Dermis blood vessel endothelial cell (primary cell): ENCODE results near the gene ZFYVE28. TPM values are rescaled to one million over a fixed set of nuclear protein-coding genes. Genes with fewer than 3 reads are reported as not detected.
A peak's percentile ranks its signal among the peaks of the same experiment; 100 is the strongest.
"Not testable (repeated sequence)": the region's sequence is repeated elsewhere in the genome, so short reads cannot be mapped to it uniquely, and the experiment has no call there.

ENCODE experiments used
- DNase-seq: peaks from one replicate; pipeline ENCODE4 v3.0.0; 2010
- total RNA-seq: library from RNA; depleted of rRNA; stranded (reverse); fragments of >200 nt; gene quantifications from 2 replicates; pipeline ENCODE4 v1.2.3, GENCODE V29; 2014

The ZFYVE28 gene
- total RNA-seq, 1 donor from 2014 or later: 7.5 TPM

DNA sequence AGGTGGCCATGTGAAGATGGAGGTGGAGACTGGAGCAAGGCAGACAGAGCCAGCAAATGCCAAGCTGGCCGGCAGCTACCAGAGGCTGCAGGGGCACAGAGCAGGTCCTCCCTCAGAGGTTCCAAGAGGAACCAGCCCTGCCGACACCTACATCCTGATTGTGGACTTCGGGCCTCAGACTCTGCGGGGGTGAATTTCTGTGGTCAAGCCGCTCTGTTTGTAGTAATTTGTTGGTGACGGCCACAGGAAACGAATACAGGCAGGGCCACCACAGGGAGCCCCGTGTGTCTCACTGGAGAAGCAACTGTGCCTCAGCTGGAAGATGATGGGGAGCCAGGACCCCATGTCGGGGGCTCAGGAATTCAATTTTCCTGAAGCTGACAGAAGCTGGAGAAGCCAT lies 28.3 kb downstream of the ZFYVE28 start:
- DNase-seq: no peak

GRCh38 chr4:2389691-2390090 lies 28.8 kb downstream of the ZFYVE28 start:
- no peak for DNase-seq

- DNase-seq: peak; percentile 13
Measured at GRCh38 chr4:2388429-2389182, 29.8 kb downstream of the ZFYVE28 start.

GRCh38 chr4:2387829-2388228 lies 30.6 kb downstream of the ZFYVE28 start:
- no peak for DNase-seq

- DNase-seq: no peak
Measured at GRCh38 chr4:2387218-2387617, 31.2 kb downstream of the ZFYVE28 start.

DNA sequence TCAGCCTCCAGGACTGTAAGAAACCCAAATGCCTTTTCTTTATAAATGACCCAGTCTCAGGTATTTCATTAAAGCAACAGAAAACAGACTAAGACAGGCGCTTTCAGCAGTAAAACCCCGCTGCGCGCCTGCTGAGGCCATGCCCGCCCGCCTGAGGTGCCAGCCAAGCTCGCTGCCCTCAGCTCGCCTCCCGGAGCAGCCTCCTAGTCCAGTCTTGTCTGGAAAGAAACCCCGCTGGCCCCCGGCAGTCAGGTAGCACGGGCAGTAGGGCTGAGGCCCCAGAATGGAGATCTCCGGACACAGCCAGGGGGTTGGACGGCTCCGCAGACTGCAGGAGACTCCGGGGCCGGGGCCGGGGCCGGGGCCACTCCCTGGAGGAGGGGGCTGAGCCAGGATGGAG lies 31.7 kb downstream of the ZFYVE28 start:
- no peak for DNase-seq

DNA sequence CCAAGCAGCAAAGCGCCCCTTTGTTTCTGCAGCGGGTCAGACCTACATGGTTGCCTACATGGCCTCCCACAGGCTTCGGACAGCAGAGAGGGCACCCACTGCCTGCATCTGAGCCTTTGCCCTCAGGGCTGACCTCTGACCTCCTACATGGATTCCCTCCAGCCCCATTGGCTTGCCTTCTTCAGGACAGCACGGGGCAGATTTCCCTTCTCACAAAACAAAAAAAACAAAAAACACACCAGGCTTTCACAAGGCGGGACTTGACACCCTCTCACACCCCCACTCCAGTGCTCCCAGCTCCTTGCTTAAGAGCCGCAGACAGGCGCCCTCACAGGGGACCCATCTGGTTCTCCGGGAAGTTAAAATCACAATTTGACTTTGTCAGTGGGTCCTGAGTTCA lies 32.9 kb downstream of the ZFYVE28 start:
- no peak for DNase-seq

GRCh38 chr4:2384245-2384644 lies 34.2 kb downstream of the ZFYVE28 start:
- DNase-seq: no peak

- no peak for DNase-seq
Measured at GRCh38 chr4:2383760-2384159, 34.7 kb downstream of the ZFYVE28 start.

DNA sequence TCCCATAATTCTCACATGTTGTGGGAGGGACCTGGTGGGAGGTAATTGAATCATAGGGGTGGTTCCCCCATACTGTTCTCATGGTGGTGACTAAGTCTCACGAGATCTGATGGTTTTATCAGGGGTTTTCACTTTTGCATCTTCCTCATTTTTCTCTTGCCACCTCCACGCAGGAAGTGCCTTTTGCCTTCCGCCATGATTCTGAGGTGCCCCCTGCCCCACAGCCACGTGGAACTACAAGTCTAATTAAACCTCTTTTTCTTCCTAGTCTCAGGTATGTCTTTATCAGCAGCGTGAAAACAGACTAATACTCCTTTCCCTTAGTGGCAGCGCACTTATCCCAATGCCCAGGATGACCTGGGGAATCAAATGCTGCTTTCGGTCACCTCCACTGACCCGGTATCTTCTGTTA lies 35.2 kb downstream of the ZFYVE28 start:
- DNase-seq: not testable (repeated sequence)

DNA sequence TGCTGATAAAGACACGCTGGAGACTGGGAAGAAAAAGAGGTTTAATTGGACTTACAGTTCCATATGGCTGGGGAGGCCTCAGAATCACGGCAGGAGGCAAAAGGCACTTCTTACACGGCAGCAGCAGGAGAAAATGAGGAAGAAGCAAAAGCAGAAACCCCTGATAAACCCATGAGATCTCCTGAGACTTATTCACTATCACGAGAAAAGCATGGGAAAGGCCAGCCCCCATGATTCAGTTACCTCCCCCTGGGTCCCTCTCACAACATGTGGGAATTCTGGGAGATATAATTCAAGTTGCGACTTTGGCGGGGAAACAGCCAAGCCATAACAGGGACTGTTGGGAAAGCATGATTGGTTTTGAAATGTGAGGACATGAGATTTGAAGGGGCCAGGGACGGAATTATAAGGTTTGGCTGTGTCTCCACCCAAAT lies 35.7 kb downstream of the ZFYVE28 start:
- DNase-seq: not testable (repeated sequence)

GRCh38 chr4:2380589-2380988 lies 37.9 kb downstream of the ZFYVE28 start:
- not testable (repeated sequence) for DNase-seq

DNA sequence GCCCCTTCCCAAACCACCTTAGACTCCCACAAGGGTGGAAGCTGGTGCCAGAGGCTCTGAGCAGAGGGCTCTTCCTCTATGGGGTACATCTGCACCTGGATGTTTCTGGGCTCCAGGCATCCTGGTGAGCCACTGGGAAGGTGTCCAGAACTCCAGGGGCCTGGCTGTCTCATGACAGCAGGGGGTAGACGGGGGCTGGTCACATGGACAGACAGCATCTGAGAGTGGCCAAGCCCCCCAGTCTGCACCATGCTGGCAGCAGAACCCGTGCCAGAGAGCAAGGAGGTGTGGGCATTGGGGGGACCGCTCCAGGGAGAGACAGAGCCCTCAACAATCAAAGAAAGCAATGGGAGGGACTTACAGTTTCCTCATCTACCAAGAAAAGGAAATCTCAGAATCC lies 39.5 kb downstream of the ZFYVE28 start:
- DNase-seq: no peak

DNA sequence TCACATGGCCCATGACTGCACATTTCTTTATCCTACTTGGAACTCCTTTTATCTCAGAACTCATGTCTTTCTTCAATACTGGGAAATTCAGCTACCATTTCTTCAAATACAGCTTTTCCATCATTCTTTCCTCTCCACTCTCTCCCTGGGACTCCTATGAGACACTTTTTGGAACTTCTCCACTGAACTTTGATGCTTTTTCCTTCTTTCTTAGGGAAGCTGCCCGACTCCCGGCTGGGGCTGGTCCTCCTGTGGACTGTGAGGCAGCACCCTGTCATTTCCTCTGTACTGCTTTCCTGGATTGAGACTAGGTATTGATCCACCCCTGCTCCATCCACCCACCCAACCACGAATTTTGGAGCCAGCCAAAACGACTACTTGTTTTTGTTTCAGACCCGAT lies 40.0 kb downstream of the ZFYVE28 start:
- DNase-seq: peak; percentile 12

DNA sequence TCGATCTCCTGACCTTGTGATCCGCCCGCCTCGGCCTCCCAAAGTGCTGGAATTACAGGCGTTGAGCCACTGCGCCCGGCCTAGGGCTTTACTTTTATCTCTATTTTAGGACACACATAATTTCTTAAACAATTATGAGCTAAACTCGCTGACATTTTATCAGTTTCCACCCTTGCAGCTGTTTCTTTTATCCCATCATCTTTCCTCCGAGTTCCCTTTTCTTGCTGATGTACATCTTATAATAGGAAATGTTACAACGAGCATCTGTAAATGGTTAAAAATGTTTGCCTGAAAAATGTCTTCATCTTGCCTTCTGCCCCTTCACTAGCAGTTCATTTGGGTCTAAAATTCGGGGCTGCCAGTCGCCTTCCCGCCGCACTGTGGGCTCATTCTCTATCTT lies 41.2 kb downstream of the ZFYVE28 start:
- no peak for DNase-seq

- DNase-seq: no peak
Measured at GRCh38 chr4:2375427-2375826, 43.0 kb downstream of the ZFYVE28 start.

GRCh38 chr4:2373532-2373931 lies 44.9 kb downstream of the ZFYVE28 start:
- DNase-seq: no peak

- no peak for DNase-seq
Measured at GRCh38 chr4:2372488-2373030, 45.9 kb downstream of the ZFYVE28 start.

- no peak for DNase-seq
Measured at GRCh38 chr4:2371765-2372487, 46.5 kb downstream of the ZFYVE28 start.

DNA sequence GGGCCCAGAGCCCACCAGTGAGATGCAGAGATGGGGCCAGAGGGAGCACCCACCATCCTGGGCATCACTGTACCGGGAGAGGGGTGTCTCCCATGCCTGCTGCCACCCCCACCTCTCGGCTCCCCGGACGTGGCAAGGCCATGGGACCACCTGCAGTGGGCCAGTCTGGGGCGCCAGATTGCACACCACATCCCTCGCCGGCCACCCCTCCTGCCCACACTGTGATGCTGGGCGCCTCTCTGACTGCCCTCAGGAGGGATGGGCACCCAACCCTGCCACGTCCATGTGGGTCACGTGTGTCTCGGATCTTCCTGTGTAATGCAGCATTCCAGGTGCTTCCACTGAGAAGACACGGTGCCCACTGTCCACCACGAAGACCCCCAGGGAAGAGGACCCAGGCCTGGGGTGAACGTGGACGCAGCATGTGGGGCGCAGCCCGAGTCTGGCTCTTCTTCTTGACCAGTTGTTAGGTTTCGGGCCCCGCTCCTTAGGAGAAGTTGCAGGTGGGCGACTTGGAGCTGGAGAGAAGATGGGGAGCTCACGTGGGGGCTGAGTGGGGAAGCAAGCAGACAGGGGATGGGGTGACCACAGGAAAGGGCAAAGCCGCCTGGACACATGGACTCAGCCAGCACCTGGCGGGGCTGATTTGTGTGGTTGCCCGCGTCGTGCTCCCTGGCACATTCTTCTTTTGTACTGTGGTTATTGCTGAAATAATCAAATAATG lies 47.7 kb downstream of the ZFYVE28 start:
- no peak for DNase-seq

DNA sequence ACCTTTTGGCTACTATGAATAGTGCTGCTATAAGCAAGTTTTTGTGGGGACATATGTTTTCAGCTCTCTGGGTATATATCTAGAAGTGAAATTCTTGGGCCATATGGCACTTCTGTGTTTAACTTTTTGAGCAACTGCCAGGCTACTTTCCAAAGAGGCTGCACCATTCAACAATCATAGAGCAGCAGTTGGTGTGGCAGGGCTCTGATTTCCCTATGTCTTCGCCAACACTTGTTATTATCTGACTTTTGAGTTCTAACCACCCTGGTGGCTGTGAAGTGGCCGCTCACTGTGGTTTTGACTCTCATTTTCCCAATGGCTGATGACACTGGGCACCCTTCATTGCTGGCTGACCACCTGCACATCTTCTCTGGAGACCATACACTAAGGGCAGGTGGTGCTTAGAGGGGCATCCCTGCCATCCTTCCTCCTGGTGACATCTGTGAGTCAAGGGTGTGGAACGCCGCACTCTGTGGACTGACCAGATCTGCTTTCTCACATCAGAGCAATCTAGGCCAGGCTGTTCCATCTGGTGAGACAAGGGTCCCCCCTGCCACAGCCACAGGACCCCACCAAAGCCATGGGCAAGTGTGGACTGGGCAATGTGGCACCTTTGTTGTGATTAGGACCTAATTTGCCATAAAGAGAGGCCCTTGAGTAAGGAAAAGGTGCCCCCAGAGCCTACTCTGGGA lies 49.6 kb downstream of the ZFYVE28 start:
- DNase-seq: no peak

GRCh38 chr4:2367626-2368025 lies 50.8 kb downstream of the ZFYVE28 start:
- no peak for DNase-seq
